OCI-LY1 (cell line): Measurements from ENCODE around the gene CNOT4.

Experiments
- H2AFZ ChIP-seq: fragments of 200-600 bp; sonication (generic), shearing (Covaris generic); 2 replicates; pipeline ENCODE4 v1.6.0; 2014; ENCODE audit warnings: antibody characterized with exemption, mild to moderate bottlenecking, low read length
- H3F3A ChIP-seq: fragments of 200-600 bp; sonication (generic), shearing (Covaris generic); 2 replicates; pipeline ENCODE4 v1.6.0; 2014; ENCODE audit warnings: mild to moderate bottlenecking, antibody characterized with exemption, low read length, moderate library complexity; ENCODE audit not compliant: insufficient read depth
- H3K27ac ChIP-seq: fragments of 200-600 bp; sonication (generic); 2 replicates; pipeline ENCODE4 v1.5.1; 2014; ENCODE audit warnings: low read length, mixed run types, mild to moderate bottlenecking, low read depth; ENCODE audit not compliant: poor library complexity, severe bottlenecking
- H3K27me3 ChIP-seq: fragments of 200-600 bp; sonication (generic); 2 replicates; pipeline ENCODE4 v1.6.0; 2014; ENCODE audit warnings: antibody characterized with exemption, mild to moderate bottlenecking, low read length, moderate library complexity; ENCODE audit not compliant: insufficient read depth
- H3K36me3 ChIP-seq: fragments of 200-600 bp; sonication (generic); 2 replicates; pipeline ENCODE4 v1.6.1; 2014; ENCODE audit warnings: mild to moderate bottlenecking, antibody characterized with exemption, low read length, moderate library complexity, mixed read lengths; ENCODE audit not compliant: insufficient read depth
- H3K4me1 ChIP-seq: fragments of 200-600 bp; sonication (generic); 2 replicates; pipeline ENCODE4 v1.5.1; 2014; ENCODE audit warnings: mild to moderate bottlenecking, low read length, moderate library complexity; ENCODE audit not compliant: insufficient read depth, severe bottlenecking
- H3K4me2 ChIP-seq: fragments of 200-600 bp; sonication (generic), shearing (Covaris generic); 2 replicates; pipeline ENCODE4 v1.6.1; 2014; ENCODE audit warnings: low read length
- H3K4me3 ChIP-seq: fragments of 200-600 bp; sonication (generic); 2 replicates; pipeline ENCODE4 v1.5.1; 2014; ENCODE audit warnings: low read length, low read depth, mild to moderate bottlenecking, mixed read lengths; ENCODE audit not compliant: poor library complexity, severe bottlenecking
- H3K79me2 ChIP-seq: fragments of 200-600 bp; shearing (Covaris generic); 2 replicates; pipeline ENCODE4 v1.6.1; 2016; ENCODE audit warnings: mixed run types, low read length, mixed read lengths; ENCODE audit not compliant: insufficient read depth
- H3K9ac ChIP-seq: fragments of 200-600 bp; sonication (generic), shearing (Covaris generic); 2 replicates; pipeline ENCODE4 v1.6.1; 2014; ENCODE audit warnings: mild to moderate bottlenecking, low read length, mixed read lengths
- H3K9me2 ChIP-seq: fragments of 200-600 bp; sonication (generic), shearing (Covaris generic); 2 replicates; pipeline ENCODE4 v1.6.1; 2014; ENCODE audit warnings: low read depth, mild to moderate bottlenecking, low read length, mixed read lengths
- H3K9me3 ChIP-seq: fragments of 200-600 bp; shearing (Covaris generic); 2 replicates; pipeline ENCODE4 v1.6.1; 2014; ENCODE audit warnings: low read length, mixed read lengths
- H4K20me1 ChIP-seq: fragments of 200-600 bp; sonication (generic), shearing (Covaris generic); 2 replicates; pipeline ENCODE4 v1.6.0; 2016; ENCODE audit warnings: mild to moderate bottlenecking, low read length; ENCODE audit not compliant: insufficient read depth
- CTCF ChIP-seq: fragments of 200-600 bp; sonication (generic), shearing (Covaris generic); IDR thresholded peaks from 2 replicates; pipeline ENCODE4 v1.5.1; 2017; ENCODE audit warnings: mild to moderate bottlenecking, antibody characterized with exemption, low read length, moderate library complexity, mixed read lengths
- EZH2 ChIP-seq: fragments of 200-600 bp; sonication (generic), shearing (Covaris generic); IDR thresholded peaks from 2 replicates; pipeline ENCODE4 v1.8.0; 2017; ENCODE audit warnings: borderline replicate concordance, mixed run types, mild to moderate bottlenecking, antibody characterized with exemption, low read length, moderate library complexity, mixed read lengths

Gene CNOT4

GRCh38 chr7:135368416-135369186 is 141.3 kb downstream of the CNOT4 start:
- H3K9me2 ChIP-seq: no peaks in the 10 kb centered on the region
- H3K4me1 ChIP-seq: no peaks in the 10 kb centered on the region
- peaks cover 3% of the 10 kb centered on the region for H3K36me3 ChIP-seq
- H3K9ac ChIP-seq: no peak overlapping the region
- H3K9me3 ChIP-seq: no peaks in the 10 kb centered on the region
- no peak overlapping the region for H3K4me2 ChIP-seq
- H3F3A ChIP-seq: no peaks in the 10 kb centered on the region
- H3K79me2 ChIP-seq: no peaks in the 10 kb centered on the region
- no peak overlapping the region for H3K4me3 ChIP-seq
- H2AFZ ChIP-seq: no peak overlapping the region
- no peaks in the 10 kb centered on the region for H4K20me1 ChIP-seq
- no peaks in the 10 kb centered on the region for H3K27me3 ChIP-seq
- TF ChIP-seq EZH2 (no peak), CTCF (no peak)
- no peak overlapping the region for H3K27ac ChIP-seq

GRCh38 chr7:135366843-135367508 is 142.9 kb downstream of the CNOT4 start:
- Histone ChIP-seq H3K9ac (no peak overlapping the region), H4K20me1 (no peaks in the 10 kb centered on the region), H3F3A (no peaks in the 10 kb centered on the region), H3K27me3 (no peaks in the 10 kb centered on the region), H3K4me2 (no peak overlapping the region), H3K4me1 (no peaks in the 10 kb centered on the region), H3K9me3 (no peaks in the 10 kb centered on the region), H3K27ac (no peak overlapping the region), H3K79me2 (no peaks in the 10 kb centered on the region), H2AFZ (no peak overlapping the region), H3K9me2 (no peaks in the 10 kb centered on the region), H3K36me3 (peaks cover 17% of the 10 kb centered on the region), H3K4me3 (no peak overlapping the region)
- TF ChIP-seq CTCF (no peak), EZH2 (no peak)

GRCh38 chr7:135365721-135366120 is 144.2 kb downstream of the CNOT4 start:
- H3K4me2 ChIP-seq: no peak overlapping the region
- no peaks in the 10 kb centered on the region for H3K4me1 ChIP-seq
- H4K20me1 ChIP-seq: no peaks in the 10 kb centered on the region
- H3K36me3 ChIP-seq: peaks cover 23% of the 10 kb centered on the region
- TF ChIP-seq EZH2: no peak
- TF ChIP-seq CTCF: no peak
- no peaks in the 10 kb centered on the region for H3F3A ChIP-seq
- H3K4me3 ChIP-seq: no peak overlapping the region
- no peaks in the 10 kb centered on the region for H3K79me2 ChIP-seq
- H3K9me3 ChIP-seq: no peaks in the 10 kb centered on the region
- H3K9ac ChIP-seq: no peak overlapping the region
- no peak overlapping the region for H3K27ac ChIP-seq
- H3K9me2 ChIP-seq: no peaks in the 10 kb centered on the region
- H2AFZ ChIP-seq: no peak overlapping the region
- H3K27me3 ChIP-seq: no peaks in the 10 kb centered on the region
